ENCODE measurements around the gene NT5DC1. TPM values are rescaled to one million over a fixed set of nuclear protein-coding genes. Genes with fewer than 3 reads are reported as not detected.

NT5DC1 gene
- total and polyA plus RNA-seq, 3 donors from 2014 or later = 10.7 to 28.2 (median 22.8) TPM

DNA sequence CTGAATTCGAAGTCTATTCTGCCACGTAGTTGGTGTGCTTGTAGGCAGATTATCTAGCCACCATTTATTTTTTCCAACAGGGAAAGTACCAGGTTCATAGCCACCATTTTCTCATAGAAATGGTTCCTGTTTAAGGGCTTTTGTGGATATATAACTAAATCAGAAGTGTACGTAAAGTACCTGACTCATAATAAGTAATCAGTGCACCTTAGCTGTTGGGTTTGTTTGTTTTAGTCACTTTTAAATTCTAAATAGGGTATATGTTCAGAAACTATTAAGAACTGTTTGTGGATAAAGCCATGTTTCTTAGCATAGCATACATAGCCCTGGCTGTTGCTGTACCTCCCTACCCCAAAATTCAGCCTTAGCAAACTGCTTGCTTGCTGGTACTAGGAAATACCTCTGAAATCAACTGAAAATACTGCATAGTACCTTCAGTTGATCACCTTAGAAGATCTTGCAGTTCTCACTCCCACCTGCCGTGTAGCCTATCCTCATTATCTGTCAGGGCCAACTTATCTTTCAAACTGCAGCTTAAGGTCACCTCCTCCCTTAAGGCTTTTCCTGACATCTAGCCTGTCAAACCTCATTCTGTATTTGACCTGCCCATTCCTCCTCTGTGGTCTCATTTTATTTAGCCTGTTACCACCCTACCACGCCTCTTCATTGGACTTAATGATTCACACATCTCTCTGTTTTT lies 69.9 kb downstream of the NT5DC1 start:
- Histone ChIP-seq H3K27ac (no peak overlapping the region), H3K9me3 (no peaks in the 10 kb centered on the region), H3K4me1 (peaks cover 4% of the 10 kb centered on the region), H3K36me3 (ENCODE audit: low read depth, missing control alignments) (no peaks in the 10 kb centered on the region), H3K4me3 (no peak overlapping the region), H3K27me3 (no peaks in the 10 kb centered on the region)
- TF ChIP-seq, protein P1, sequence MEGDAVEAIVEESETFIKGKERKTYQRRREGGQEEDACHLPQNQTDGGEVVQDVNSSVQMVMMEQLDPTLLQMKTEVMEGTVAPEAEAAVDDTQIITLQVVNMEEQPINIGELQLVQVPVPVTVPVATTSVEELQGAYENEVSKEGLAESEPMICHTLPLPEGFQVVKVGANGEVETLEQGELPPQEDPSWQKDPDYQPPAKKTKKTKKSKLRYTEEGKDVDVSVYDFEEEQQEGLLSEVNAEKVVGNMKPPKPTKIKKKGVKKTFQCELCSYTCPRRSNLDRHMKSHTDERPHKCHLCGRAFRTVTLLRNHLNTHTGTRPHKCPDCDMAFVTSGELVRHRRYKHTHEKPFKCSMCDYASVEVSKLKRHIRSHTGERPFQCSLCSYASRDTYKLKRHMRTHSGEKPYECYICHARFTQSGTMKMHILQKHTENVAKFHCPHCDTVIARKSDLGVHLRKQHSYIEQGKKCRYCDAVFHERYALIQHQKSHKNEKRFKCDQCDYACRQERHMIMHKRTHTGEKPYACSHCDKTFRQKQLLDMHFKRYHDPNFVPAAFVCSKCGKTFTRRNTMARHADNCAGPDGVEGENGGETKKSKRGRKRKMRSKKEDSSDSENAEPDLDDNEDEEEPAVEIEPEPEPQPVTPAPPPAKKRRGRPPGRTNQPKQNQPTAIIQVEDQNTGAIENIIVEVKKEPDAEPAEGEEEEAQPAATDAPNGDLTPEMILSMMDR (IDR thresholded peaks at IDR 0.05) = no peak
- no peak for TF ChIP-seq POLR2A (IDR thresholded peaks at IDR 0.05)
- WGBS, 2 donors = 87 to 91% methylated on average over 5 of the region's 5 CpGs
- no peak for DNase-seq
- intact Hi-C loops (cut with DNase I; ENCODE audit: low total_unique reads) = no loop called here

DNA sequence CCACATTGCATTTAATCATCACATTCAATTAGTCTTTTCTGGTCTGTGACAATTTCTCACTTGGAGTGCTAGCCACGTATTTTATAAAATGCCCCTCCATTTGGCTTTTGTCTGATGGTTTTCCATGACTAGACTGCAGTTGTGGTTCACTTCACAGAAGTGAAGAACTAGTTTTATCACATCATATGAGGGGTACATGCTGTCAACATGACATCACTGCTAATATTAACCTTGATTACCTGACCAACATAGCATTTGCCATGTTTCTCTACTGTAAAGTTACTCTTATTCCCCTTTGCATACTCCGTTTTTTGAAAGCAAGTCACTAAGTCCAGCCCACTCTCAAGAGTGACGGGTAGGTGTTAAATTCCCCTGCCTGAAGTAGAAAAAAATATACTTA lies 73.3 kb downstream of the NT5DC1 start:
- TF ChIP-seq POLR2A (IDR thresholded peaks at IDR 0.05) = no peak
- TF ChIP-seq, protein P1 (IDR thresholded peaks at IDR 0.05) = no peak

DNA sequence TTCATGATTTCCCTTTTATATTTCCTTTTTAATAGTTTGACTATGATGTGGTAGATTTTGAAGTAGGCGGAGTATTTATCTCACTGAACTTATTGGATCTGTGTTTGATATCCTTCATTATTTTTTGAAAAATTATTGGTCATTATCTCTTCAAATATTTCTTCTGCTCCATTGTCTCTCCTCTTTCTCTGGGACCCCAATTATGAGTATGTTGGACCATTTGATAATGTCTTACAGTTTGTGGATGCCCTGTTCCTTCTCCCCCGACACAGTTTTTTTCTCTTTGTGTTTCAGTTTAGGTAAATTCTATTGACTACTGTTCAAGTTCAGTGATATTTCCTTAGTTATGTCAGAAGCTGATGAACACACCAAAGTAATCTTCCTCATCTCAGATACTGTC lies 74.7 kb downstream of the NT5DC1 start:
- no peaks in the 10 kb centered on the region for H3K36me3 ChIP-seq (ENCODE audit: low read depth, missing control alignments)

More for the DNA sequence above, 73.3 kb downstream of the NT5DC1 start:
- Histone ChIP-seq H3K9me3 (no peaks in the 10 kb centered on the region), H3K4me1 (no peaks in the 10 kb centered on the region), H3K27me3 (no peaks in the 10 kb centered on the region), H3K36me3 (ENCODE audit: low read depth, missing control alignments) (no peaks in the 10 kb centered on the region), H3K4me3 (no peak overlapping the region), H3K27ac (no peak overlapping the region)
- intact Hi-C loops (cut with DNase I; ENCODE audit: low total_unique reads) = no loop called here
- no peak for DNase-seq
- 63 to 85% methylated on average over 3 of the region's 3 CpGs for WGBS, 2 donors

DNA sequence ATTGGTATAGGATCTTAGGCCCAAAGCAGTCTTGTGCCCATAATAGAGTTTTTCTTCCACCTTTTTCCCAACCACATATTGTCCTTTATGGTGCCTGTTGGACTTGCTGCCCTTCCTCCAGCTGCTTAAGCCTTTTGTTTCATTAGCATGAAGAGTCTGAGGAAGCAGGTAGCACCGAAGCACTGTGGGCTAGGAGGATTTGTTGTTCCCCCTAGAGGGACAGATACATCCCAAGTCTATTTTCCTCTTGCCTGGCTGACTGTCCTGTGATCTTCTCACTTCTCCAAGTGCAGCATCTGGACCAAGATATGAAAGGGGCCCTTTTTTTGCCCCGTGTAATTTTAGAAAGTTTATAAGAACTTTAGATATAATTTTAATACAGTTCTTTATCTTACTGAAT lies 75.9 kb downstream of the NT5DC1 start:
- no peaks in the 10 kb centered on the region for H3K4me1 ChIP-seq
- H3K4me3 ChIP-seq = no peak overlapping the region
- no peaks in the 10 kb centered on the region for H3K9me3 ChIP-seq
- H3K27me3 ChIP-seq = no peaks in the 10 kb centered on the region
- no peak overlapping the region for H3K27ac ChIP-seq
- intact Hi-C loops (cut with DNase I; ENCODE audit: low total_unique reads) = no loop called here
- no peak for DNase-seq
- no peaks in the 10 kb centered on the region for H3K36me3 ChIP-seq (ENCODE audit: low read depth, missing control alignments)
- WGBS, 2 donors = 79 to 81% methylated on average over 2 of the region's 2 CpGs
- TF ChIP-seq POLR2A (IDR thresholded peaks at IDR 0.05) = no peak
- TF ChIP-seq, protein P1 (IDR thresholded peaks at IDR 0.05) = no peak

More for the DNA sequence above, 74.7 kb downstream of the NT5DC1 start:
- Histone ChIP-seq H3K27ac (no peak overlapping the region), H3K4me3 (no peak overlapping the region), H3K27me3 (no peaks in the 10 kb centered on the region), H3K9me3 (no peaks in the 10 kb centered on the region), H3K4me1 (no peaks in the 10 kb centered on the region)
- DNase-seq = no peak
- intact Hi-C loops (cut with DNase I; ENCODE audit: low total_unique reads) = no loop called here
- TF ChIP-seq, protein P1 (IDR thresholded peaks at IDR 0.05) = no peak
- TF ChIP-seq POLR2A (IDR thresholded peaks at IDR 0.05) = no peak
- 96 to 99% methylated on average over 2 of the region's 2 CpGs for WGBS, 2 donors

DNA sequence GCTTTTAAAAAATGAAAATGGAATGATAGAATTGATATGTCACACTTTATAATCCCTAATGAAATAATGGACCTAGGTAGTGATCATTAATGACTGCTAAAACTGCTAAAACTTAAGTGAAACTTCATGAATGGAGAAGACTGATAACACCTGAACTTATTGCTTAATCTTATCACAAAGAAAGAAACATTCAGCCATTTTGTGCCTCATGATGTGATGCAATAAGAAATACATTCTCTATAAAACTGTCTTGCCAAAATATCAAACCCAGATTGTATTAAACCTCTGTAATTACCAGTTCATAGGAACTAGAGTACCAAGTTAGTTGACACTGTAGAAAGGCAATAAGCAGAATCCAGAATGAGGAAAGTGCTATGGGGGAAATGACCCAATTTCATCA lies 79.7 kb downstream of the NT5DC1 start:
- Histone ChIP-seq H3K9me3 (no peaks in the 10 kb centered on the region), H3K4me3 (no peak overlapping the region), H3K27me3 (no peaks in the 10 kb centered on the region), H3K27ac (no peak overlapping the region), H3K36me3 (ENCODE audit: low read depth, missing control alignments) (no peaks in the 10 kb centered on the region), H3K4me1 (no peaks in the 10 kb centered on the region)
- DNase-seq = no peak
- intact Hi-C loops (cut with DNase I; ENCODE audit: low total_unique reads) = no loop called here
- TF ChIP-seq, protein P1 (IDR thresholded peaks at IDR 0.05) = no peak
- TF ChIP-seq POLR2A (IDR thresholded peaks at IDR 0.05) = no peak
